ENCODE measurements around the gene CDH15. TPM values are rescaled to one million over a fixed set of nuclear protein-coding genes. Genes with fewer than 3 reads are reported as not detected.

Gene CDH15
- total and polyA plus RNA-seq, 2 of the 13 experiments (the other 11 are each of a cell fraction or from before 2014, with no cell fraction given), result 0.74 to 2.2 TPM

GRCh38 chr16:89232107-89232506, 60.6 kb downstream of the CDH15 start (continued):
- TF ChIP-seq, protein P1, sequence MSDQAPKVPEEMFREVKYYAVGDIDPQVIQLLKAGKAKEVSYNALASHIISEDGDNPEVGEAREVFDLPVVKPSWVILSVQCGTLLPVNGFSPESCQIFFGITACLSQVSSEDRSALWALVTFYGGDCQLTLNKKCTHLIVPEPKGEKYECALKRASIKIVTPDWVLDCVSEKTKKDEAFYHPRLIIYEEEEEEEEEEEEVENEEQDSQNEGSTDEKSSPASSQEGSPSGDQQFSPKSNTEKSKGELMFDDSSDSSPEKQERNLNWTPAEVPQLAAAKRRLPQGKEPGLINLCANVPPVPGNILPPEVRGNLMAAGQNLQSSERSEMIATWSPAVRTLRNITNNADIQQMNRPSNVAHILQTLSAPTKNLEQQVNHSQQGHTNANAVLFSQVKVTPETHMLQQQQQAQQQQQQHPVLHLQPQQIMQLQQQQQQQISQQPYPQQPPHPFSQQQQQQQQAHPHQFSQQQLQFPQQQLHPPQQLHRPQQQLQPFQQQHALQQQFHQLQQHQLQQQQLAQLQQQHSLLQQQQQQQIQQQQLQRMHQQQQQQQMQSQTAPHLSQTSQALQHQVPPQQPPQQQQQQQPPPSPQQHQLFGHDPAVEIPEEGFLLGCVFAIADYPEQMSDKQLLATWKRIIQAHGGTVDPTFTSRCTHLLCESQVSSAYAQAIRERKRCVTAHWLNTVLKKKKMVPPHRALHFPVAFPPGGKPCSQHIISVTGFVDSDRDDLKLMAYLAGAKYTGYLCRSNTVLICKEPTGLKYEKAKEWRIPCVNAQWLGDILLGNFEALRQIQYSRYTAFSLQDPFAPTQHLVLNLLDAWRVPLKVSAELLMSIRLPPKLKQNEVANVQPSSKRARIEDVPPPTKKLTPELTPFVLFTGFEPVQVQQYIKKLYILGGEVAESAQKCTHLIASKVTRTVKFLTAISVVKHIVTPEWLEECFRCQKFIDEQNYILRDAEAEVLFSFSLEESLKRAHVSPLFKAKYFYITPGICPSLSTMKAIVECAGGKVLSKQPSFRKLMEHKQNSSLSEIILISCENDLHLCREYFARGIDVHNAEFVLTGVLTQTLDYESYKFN (CRISPR knock-in tag; conservative IDR thresholded peaks at IDR 0.05), result peak; percentile 91
- TF ChIP-seq ARID2 (CRISPR knock-in tag; IDR thresholded peaks at IDR 0.05; ENCODE audit: borderline replicate concordance), result no peak
- peak; percentile 27; the same call in 1 of the 2 replicates for TF ChIP-seq ZHX1 (CRISPR knock-in tag; IDR thresholded peaks at IDR 0.05; ENCODE audit: low read depth)
- TF ChIP-seq HOXA5 (CRISPR knock-in tag; IDR thresholded peaks at IDR 0.05), result no peak; the same call in 1 of the 2 replicates
- no peak for TF ChIP-seq ZFP82 (CRISPR knock-in tag; IDR thresholded peaks at IDR 0.05; ENCODE audit: borderline replicate concordance)
- no peak for TF ChIP-seq NR1H2 (CRISPR knock-in tag; IDR thresholded peaks at IDR 0.05; ENCODE audit: borderline replicate concordance, low read depth)
- 0 out of 2 replicates have a peak, but pooled peaks have one; percentile 27 for TF ChIP-seq MIER2 (CRISPR knock-in tag; IDR thresholded peaks at IDR 0.05)
- TF ChIP-seq ISX (CRISPR knock-in tag; conservative IDR thresholded peaks at IDR 0.05), result no peak
- peak; percentile 85 for TF ChIP-seq GATAD2A (CRISPR knock-in tag; IDR thresholded peaks at IDR 0.05)
- TF ChIP-seq SOX13 (IDR thresholded peaks at IDR 0.05), result no peak; the same call in 1 of the 2 replicates
- peak in 1 of 2 experiments; percentile 73; a peak in 2 of 4 replicates for TF ChIP-seq SOX13 (CRISPR knock-in tag; conservative IDR thresholded peaks at IDR 0.05 in 1 of 2, IDR thresholded peaks at IDR 0.05 in 1 of 2)
- no peak for TF ChIP-seq HBP1 (CRISPR knock-in tag; IDR thresholded peaks at IDR 0.05; ENCODE audit: low read depth)
- TF ChIP-seq, protein P2, sequence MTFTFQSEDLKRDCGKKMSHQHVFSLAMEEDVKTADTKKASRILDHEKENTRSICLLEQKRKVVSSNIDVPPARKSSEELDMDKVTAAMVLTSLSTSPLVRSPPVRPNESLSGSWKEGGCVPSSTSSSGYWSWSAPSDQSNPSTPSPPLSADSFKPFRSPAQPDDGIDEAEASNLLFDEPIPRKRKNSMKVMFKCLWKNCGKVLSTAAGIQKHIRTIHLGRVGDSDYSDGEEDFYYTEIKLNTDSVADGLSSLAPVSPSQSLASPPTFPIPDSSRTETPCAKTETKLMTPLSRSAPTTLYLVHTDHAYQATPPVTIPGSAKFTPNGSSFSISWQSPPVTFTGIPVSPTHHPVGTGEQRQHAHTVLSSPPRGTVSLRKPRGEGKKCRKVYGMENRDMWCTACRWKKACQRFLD (CRISPR knock-in tag; IDR thresholded peaks at IDR 0.05; ENCODE audit: borderline replicate concordance), result no peak
- 0 out of 2 replicates have a peak, but pooled peaks have one; percentile 31 for TF ChIP-seq TBX2 (CRISPR knock-in tag; IDR thresholded peaks at IDR 0.05; ENCODE audit: borderline replicate concordance)
- TF ChIP-seq, protein P3, sequence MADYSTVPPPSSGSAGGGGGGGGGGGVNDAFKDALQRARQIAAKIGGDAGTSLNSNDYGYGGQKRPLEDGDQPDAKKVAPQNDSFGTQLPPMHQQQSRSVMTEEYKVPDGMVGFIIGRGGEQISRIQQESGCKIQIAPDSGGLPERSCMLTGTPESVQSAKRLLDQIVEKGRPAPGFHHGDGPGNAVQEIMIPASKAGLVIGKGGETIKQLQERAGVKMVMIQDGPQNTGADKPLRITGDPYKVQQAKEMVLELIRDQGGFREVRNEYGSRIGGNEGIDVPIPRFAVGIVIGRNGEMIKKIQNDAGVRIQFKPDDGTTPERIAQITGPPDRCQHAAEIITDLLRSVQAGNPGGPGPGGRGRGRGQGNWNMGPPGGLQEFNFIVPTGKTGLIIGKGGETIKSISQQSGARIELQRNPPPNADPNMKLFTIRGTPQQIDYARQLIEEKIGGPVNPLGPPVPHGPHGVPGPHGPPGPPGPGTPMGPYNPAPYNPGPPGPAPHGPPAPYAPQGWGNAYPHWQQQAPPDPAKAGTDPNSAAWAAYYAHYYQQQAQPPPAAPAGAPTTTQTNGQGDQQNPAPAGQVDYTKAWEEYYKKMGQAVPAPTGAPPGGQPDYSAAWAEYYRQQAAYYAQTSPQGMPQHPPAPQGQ (CRISPR knock-in tag; IDR thresholded peaks at IDR 0.05; ENCODE audit: borderline replicate concordance), result no peak
- TF ChIP-seq SPEN (CRISPR knock-in tag; IDR thresholded peaks at IDR 0.05; ENCODE audit: low read depth), result peak; percentile 47; the same call in 1 of the 2 replicates
- peak; percentile 84; the same call in 1 of the 2 replicates for TF ChIP-seq RFXAP (CRISPR knock-in tag; IDR thresholded peaks at IDR 0.05; ENCODE audit: borderline replicate concordance)
